AG04450 (cell line): ENCODE data around the gene RAB5B. TPM values are rescaled to one million over a fixed set of nuclear protein-coding genes. Genes with fewer than 3 reads are reported as not detected.
A peak's percentile ranks its signal among the peaks of the same experiment; 100 is the strongest.

Source experiments
- CTCF ChIA-PET: fragments of 300-600, 350-600 bp; formaldehyde crosslinking; extraction: SDS; loops from one replicate; lab custom pipeline; 2022; ENCODE audit warnings: antibody characterized with exemption, inconsistent platforms; lab: Charles Lee
- POLR2A ChIA-PET: fragments of 350-600 bp; formaldehyde crosslinking; extraction: SDS; loops from one replicate; lab custom pipeline; 2021; ENCODE audit warnings: antibody characterized with exemption, inconsistent platforms; lab: Yijun Ruan, JAX
- DNase-seq: peaks from one replicate; pipeline ENCODE4 v3.0.0-alpha.2; 2011; ENCODE audit warnings: low read depth, low spot score
- H3K27ac ChIP-seq: one replicate; pipeline ENCODE4 v1.5.1; 2012; ENCODE audit warnings: low read depth, low read length, control low read depth
- H3K27me3 ChIP-seq: one replicate; pipeline ENCODE4 v1.6.0; 2012; ENCODE audit warnings: low read length; ENCODE audit not compliant: control insufficient read depth, insufficient read depth
- H3K4me3 ChIP-seq: 2 replicates; pipeline ENCODE4 v1.5.1; 2011; ENCODE audit warnings: mild to moderate bottlenecking, low read depth, low read length, control low read depth
- H3K9me3 ChIP-seq: 2 replicates; pipeline ENCODE4 v1.5.1; 2012; ENCODE audit warnings: low read length; ENCODE audit not compliant: control insufficient read depth, insufficient read depth
- polyA plus RNA-seq: library from polyadenylated mRNA; depleted of rRNA; stranded (reverse); fragments of >200 nt; gene quantifications from 2 replicates; pipeline ENCODE4 v1.2.3, GENCODE V29; 2011; rRNA removed
- TF ChIP-seq, protein P1 (sequence below): IDR thresholded peaks from 2 replicates; pipeline ENCODE4 v1.5.1; 2011; ENCODE audit warnings: low read depth, low read length, control low read depth, inconsistent platforms

RAB5B gene
- polyA plus RNA-seq, 1 experiment: 157 TPM

DNA sequence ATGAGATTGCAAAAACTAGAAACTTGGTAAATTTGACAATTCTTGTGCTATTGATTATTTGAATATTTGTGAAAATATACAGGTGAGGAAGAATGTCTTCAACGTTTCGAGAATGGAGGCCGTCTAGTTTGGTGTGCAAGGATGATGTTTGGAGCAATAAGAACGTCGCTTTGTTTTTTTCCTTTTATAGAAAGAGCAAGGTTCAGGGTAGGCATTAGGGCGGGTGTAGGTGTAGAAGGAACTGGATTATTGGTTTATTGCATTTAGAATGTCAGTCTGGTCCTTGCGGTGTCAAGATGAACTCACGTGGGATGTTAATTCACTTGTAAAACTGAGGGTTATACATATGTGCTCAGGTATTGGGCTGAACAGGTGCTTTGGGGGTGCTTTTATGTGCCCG lies 69.0 kb downstream of the RAB5B start:
- no peak overlapping the region for H3K27ac ChIP-seq
- H3K27me3 ChIP-seq: no peaks in the 10 kb centered on the region
- ChIA-PET POLR2A (no interaction called here), CTCF (no interaction called here)
- peak overlapping the region; percentile 92 for H3K4me3 ChIP-seq
- DNase-seq: no peak
- H3K9me3 ChIP-seq: no peaks in the 10 kb centered on the region
- TF ChIP-seq, protein P1, sequence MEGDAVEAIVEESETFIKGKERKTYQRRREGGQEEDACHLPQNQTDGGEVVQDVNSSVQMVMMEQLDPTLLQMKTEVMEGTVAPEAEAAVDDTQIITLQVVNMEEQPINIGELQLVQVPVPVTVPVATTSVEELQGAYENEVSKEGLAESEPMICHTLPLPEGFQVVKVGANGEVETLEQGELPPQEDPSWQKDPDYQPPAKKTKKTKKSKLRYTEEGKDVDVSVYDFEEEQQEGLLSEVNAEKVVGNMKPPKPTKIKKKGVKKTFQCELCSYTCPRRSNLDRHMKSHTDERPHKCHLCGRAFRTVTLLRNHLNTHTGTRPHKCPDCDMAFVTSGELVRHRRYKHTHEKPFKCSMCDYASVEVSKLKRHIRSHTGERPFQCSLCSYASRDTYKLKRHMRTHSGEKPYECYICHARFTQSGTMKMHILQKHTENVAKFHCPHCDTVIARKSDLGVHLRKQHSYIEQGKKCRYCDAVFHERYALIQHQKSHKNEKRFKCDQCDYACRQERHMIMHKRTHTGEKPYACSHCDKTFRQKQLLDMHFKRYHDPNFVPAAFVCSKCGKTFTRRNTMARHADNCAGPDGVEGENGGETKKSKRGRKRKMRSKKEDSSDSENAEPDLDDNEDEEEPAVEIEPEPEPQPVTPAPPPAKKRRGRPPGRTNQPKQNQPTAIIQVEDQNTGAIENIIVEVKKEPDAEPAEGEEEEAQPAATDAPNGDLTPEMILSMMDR: no peak

Other genes starting within 250 kb of the RAB5B start
- gene CD63, start 245.1 kb upstream of the RAB5B start, polyA plus RNA-seq: 1,757 and 1,955 TPM in 2 replicates
- 4.2 and 6.7 TPM in 2 replicates for gene GDF11, start 231.0 kb upstream of the RAB5B start, polyA plus RNA-seq
- gene SARNP, start 156.4 kb upstream of the RAB5B start, polyA plus RNA-seq: 129 and 178 TPM in 2 replicates
- 40.9 and 49.3 TPM in 2 replicates for gene ORMDL2, start 156.0 kb upstream of the RAB5B start, polyA plus RNA-seq
- gene DNAJC14, start 144.5 kb upstream of the RAB5B start, polyA plus RNA-seq: 10.9 and 15.0 TPM in 2 replicates
- gene MMP19, start 131.1 kb upstream of the RAB5B start, polyA plus RNA-seq: 43.8 and 46.3 TPM in 2 replicates
- 34.9 and 35.3 TPM in 2 replicates for gene PYM1, start 46.2 kb upstream of the RAB5B start, polyA plus RNA-seq
- 53.6 and 59.7 TPM in 2 replicates for gene DGKA, start 42.9 kb upstream of the RAB5B start, polyA plus RNA-seq
- 1.6 and 2.2 TPM in 2 replicates for gene PMEL, start 8.0 kb upstream of the RAB5B start, polyA plus RNA-seq
- 30.6 and 38.8 TPM in 2 replicates for gene CDK2, start 7.2 kb upstream of the RAB5B start, polyA plus RNA-seq
- gene SUOX, start 23.2 kb downstream of the RAB5B start, polyA plus RNA-seq: 21.0 and 22.8 TPM in 2 replicates
- gene IKZF4, start 47.0 kb downstream of the RAB5B start, polyA plus RNA-seq: 3.9 and 4.7 TPM in 2 replicates
- gene RPS26, start 67.8 kb downstream of the RAB5B start, polyA plus RNA-seq: 348 and 382 TPM in 2 replicates
- gene ERBB3, start 106.1 kb downstream of the RAB5B start, polyA plus RNA-seq: 1.7 and 2.1 TPM in 2 replicates
- 169 and 223 TPM in 2 replicates for gene PA2G4, start 130.5 kb downstream of the RAB5B start, polyA plus RNA-seq
- gene RPL41, start 142.6 kb downstream of the RAB5B start, polyA plus RNA-seq: 7,461 and 7,686 TPM in 2 replicates
- gene ZC3H10, start 144.2 kb downstream of the RAB5B start, polyA plus RNA-seq: 1.5 and 1.9 TPM in 2 replicates
- gene ESYT1, start 154.2 kb downstream of the RAB5B start, polyA plus RNA-seq: 127 and 140 TPM in 2 replicates
- 118 and 124 TPM in 2 replicates for gene MYL6B, start 178.5 kb downstream of the RAB5B start, polyA plus RNA-seq
- 5,661 and 5,957 TPM in 2 replicates for gene MYL6, start 184.3 kb downstream of the RAB5B start, polyA plus RNA-seq
- gene SMARCC2, start 215.4 kb downstream of the RAB5B start, polyA plus RNA-seq: 90.2 and 101 TPM in 2 replicates
- gene RNF41, start 247.8 kb downstream of the RAB5B start, polyA plus RNA-seq: 97.2 and 123 TPM in 2 replicates